HepG2 (cell line): ENCODE data around the gene FCER1A. TPM values are rescaled to one million over a fixed set of nuclear protein-coding genes. Genes with fewer than 3 reads are reported as not detected.

Source experiments
- CBFB ChIP-seq: sonication (generic); formaldehyde crosslinking; IDR thresholded peaks from 2 replicates; pipeline ENCODE4 v1.4.0; 2020; ENCODE audit warnings: missing genetic modification reagents
- FOXA1 ChIP-seq, 2 experiments: fragments of 450-650 bp in 1 of 2; sonication (generic) in 1 of 2; formaldehyde crosslinking in 1 of 2; IDR thresholded peaks; 2 replicates each; pipeline versions ENCODE4 v1.4.0 to v1.6.1; 2016 to 2020; ENCODE audit warnings: missing genetic modification reagents in 1 of 2
- GATAD2A ChIP-seq: IDR thresholded peaks from 2 replicates; pipeline ENCODE4 v1.6.1; 2016
- HNRNPUL1 ChIP-seq: fragments of 200-400 bp; formaldehyde crosslinking; IDR thresholded peaks from 2 replicates; pipeline ENCODE4 v1.6.1; 2017; ENCODE audit warnings: low read depth, mild to moderate bottlenecking, low read length, moderate library complexity
- IRF2 ChIP-seq: IDR thresholded peaks from 2 replicates; pipeline ENCODE4 v1.6.1; 2018; ENCODE audit warnings: missing genetic modification reagents, missing compliant biosample characterization
- JUNB ChIP-seq: sonication (generic); formaldehyde crosslinking; IDR thresholded peaks from 2 replicates; pipeline ENCODE4 v1.8.0; 2022; ENCODE audit warnings: missing genetic modification reagents, mild to moderate bottlenecking, borderline replicate concordance
- JUND ChIP-seq: sonication (generic); formaldehyde crosslinking; IDR thresholded peaks from 2 replicates; pipeline ENCODE4 v1.8.0; 2022; ENCODE audit warnings: mild to moderate bottlenecking, missing genetic modification reagents
- NFE2 ChIP-seq: sonication (generic); formaldehyde crosslinking; IDR thresholded peaks from 2 replicates; pipeline ENCODE4 v1.4.0; 2020; ENCODE audit warnings: missing genetic modification reagents
- SMAD1 ChIP-seq: sonication (generic); formaldehyde crosslinking; IDR thresholded peaks from 2 replicates; pipeline ENCODE4 v1.4.0; 2020; ENCODE audit warnings: missing genetic modification reagents, low read depth, mild to moderate bottlenecking, borderline replicate concordance
- SMAD3 ChIP-seq: sonication (generic); formaldehyde crosslinking; IDR thresholded peaks from 2 replicates; pipeline ENCODE4 v1.4.0; 2020; ENCODE audit warnings: missing genetic modification reagents
- SNAPC5 ChIP-seq: sonication (generic); formaldehyde crosslinking; IDR thresholded peaks from 2 replicates; pipeline ENCODE4 v1.8.1; 2023; ENCODE audit warnings: mild to moderate bottlenecking, missing genetic modification reagents, borderline replicate concordance
- TERF1 ChIP-seq: sonication (generic); formaldehyde crosslinking; IDR thresholded peaks from 2 replicates; pipeline ENCODE4 v1.8.0; 2022; ENCODE audit warnings: mild to moderate bottlenecking, missing genetic modification reagents, moderate library complexity
- TOPORS ChIP-seq: sonication (generic); formaldehyde crosslinking; IDR thresholded peaks from 2 replicates; pipeline ENCODE4 v1.8.0; 2023; ENCODE audit warnings: mild to moderate bottlenecking, missing genetic modification reagents
- U2AF1 ChIP-seq: fragments of 200-400 bp; formaldehyde crosslinking; optimal IDR thresholded peaks from 2 replicates; pipeline ENCODE3; 2017; ENCODE audit warnings: mild to moderate bottlenecking, low read depth, low read length
- ZNF280D ChIP-seq: sonication (generic); formaldehyde crosslinking; IDR thresholded peaks from 2 replicates; pipeline ENCODE4 v1.5.1; 2020; ENCODE audit warnings: mild to moderate bottlenecking, missing genetic modification reagents
- ZNF281 ChIP-seq: sonication (generic); formaldehyde crosslinking; IDR thresholded peaks from 2 replicates; pipeline ENCODE4 v1.4.0; 2020; ENCODE audit warnings: missing genetic modification reagents, borderline replicate concordance
- ZNF296 ChIP-seq: sonication (generic); formaldehyde crosslinking; conservative IDR thresholded peaks from 2 replicates; pipeline ENCODE4 v1.5.0; 2020; ENCODE audit warnings: mild to moderate bottlenecking, missing genetic modification reagents
- ZNF317 ChIP-seq: sonication (generic); formaldehyde crosslinking; IDR thresholded peaks from 2 replicates; pipeline ENCODE4 v1.5.0; 2020; ENCODE audit warnings: mild to moderate bottlenecking, missing genetic modification reagents
- ZNF550 ChIP-seq: sonication (generic); formaldehyde crosslinking; IDR thresholded peaks from 2 replicates; pipeline ENCODE4 v1.4.0; 2020; ENCODE audit warnings: mild to moderate bottlenecking, missing genetic modification reagents, borderline replicate concordance
- ZNF709 ChIP-seq: sonication (generic); formaldehyde crosslinking; IDR thresholded peaks from 2 replicates; pipeline ENCODE4 v1.5.0; 2020; ENCODE audit warnings: mild to moderate bottlenecking, missing genetic modification reagents
- ZNF772 ChIP-seq: sonication (generic); formaldehyde crosslinking; IDR thresholded peaks from 2 replicates; pipeline ENCODE4 v1.5.0; 2020; ENCODE audit warnings: mild to moderate bottlenecking, missing genetic modification reagents
- ZNF790 ChIP-seq: sonication (generic); formaldehyde crosslinking; IDR thresholded peaks from 2 replicates; pipeline ENCODE4 v1.8.0; 2022; ENCODE audit warnings: missing genetic modification reagents, mild to moderate bottlenecking, borderline replicate concordance
- ZNF816 ChIP-seq: sonication (generic); formaldehyde crosslinking; IDR thresholded peaks from 2 replicates; pipeline ENCODE4 v1.8.0; 2022; ENCODE audit warnings: missing genetic modification reagents, mild to moderate bottlenecking, borderline replicate concordance
- ZSCAN12 ChIP-seq: sonication (generic); formaldehyde crosslinking; IDR thresholded peaks from 2 replicates; pipeline ENCODE4 v1.9.0; 2021; ENCODE audit warnings: mild to moderate bottlenecking, missing genetic modification reagents
- ZSCAN9 ChIP-seq: IDR thresholded peaks from 2 replicates; pipeline ENCODE4 v1.6.1; 2016; ENCODE audit warnings: borderline replicate concordance
- polyA plus RNA-seq, 8 experiments: library from polyadenylated mRNA; depleted of rRNA in 3 of 8; stranded (reverse) in 7 of 8; unstranded in 1 of 8; fragments of >200 nt; fragmentation: Illumina TruSeq in 4 of 8; extraction: Trizol in 4 of 8; gene quantifications; 2 replicates each; pipeline versions ENCODE4 v1.2.1 to v1.2.3, GENCODE V29; 2011 to 2016; ENCODE audit warnings: low read depth in 4 of 8, missing spikeins in 1 of 8, mixed read lengths in 1 of 8; ENCODE audit not compliant: insufficient read depth in 1 of 8
- total RNA-seq, 5 experiments: library from RNA; depleted of rRNA; stranded (reverse); fragments of >200 nt; fragmentation: Illumina TruSeq; extraction: Trizol; gene quantifications; 2 replicates each; pipeline ENCODE4 v1.2.3, GENCODE V29; 2016; ENCODE audit warnings: low read depth in 1 of 5

The FCER1A gene
- total and polyA plus RNA-seq, 2 of the 13 experiments (the other 11 are each of a cell fraction or from before 2014, with no cell fraction given), result not detected

GRCh38 chr1:159282118-159282517 is 20.0 kb upstream of the FCER1A start (continued):
- TF ChIP-seq NFE2 (no peak), CBFB (CRISPR knock-in tag) (no peak), FOXA1 (IDR thresholded peaks at IDR 0.05) (no peak), FOXA1 (CRISPR knock-in tag; IDR thresholded peaks at IDR 0.05) (peak; percentile 80), SMAD3 (CRISPR knock-in tag) (no peak), ZNF709 (CRISPR knock-in tag) (no peak), ZSCAN12 (CRISPR knock-in tag) (no peak), ZNF550 (CRISPR knock-in tag) (no peak), ZNF280D (CRISPR knock-in tag) (no peak), JUND (CRISPR knock-in tag) (0 out of 2 replicates have a peak, but pooled peaks have one; percentile 41), ZNF317 (CRISPR knock-in tag) (no peak), ZNF772 (CRISPR knock-in tag) (no peak), ZNF296 (no peak), JUNB (CRISPR knock-in tag) (0 out of 2 replicates have a peak, but pooled peaks have one; percentile 26), ZSCAN9 (CRISPR knock-in tag) (no peak), ZNF790 (no peak), SNAPC5 (CRISPR knock-in tag) (no peak), GATAD2A (CRISPR knock-in tag) (peak; percentile 29; the same call in 1 of the 2 replicates), TOPORS (CRISPR knock-in tag) (no peak), TERF1 (CRISPR knock-in tag) (no peak), IRF2 (CRISPR knock-in tag) (no peak), U2AF1 (no peak), HNRNPUL1 (no peak), SMAD1 (CRISPR knock-in tag) (no peak), ZNF281 (no peak), ZNF816 (CRISPR knock-in tag) (no peak)
